Epithelial cell of alveolus of lung (primary cell): Measurements from ENCODE around the gene ARMC7. TPM values are rescaled to one million over a fixed set of nuclear protein-coding genes. Genes with fewer than 3 reads are reported as not detected.

Experiments used
- total RNA-seq: library from RNA; depleted of rRNA; stranded (reverse); fragments of >200 nt; gene quantifications from 2 replicates; pipeline ENCODE4 v1.2.1, GENCODE V29; 2015

The ARMC7 gene
- 2.5 and 13.3 TPM in 2 replicates for total RNA-seq

DNA sequence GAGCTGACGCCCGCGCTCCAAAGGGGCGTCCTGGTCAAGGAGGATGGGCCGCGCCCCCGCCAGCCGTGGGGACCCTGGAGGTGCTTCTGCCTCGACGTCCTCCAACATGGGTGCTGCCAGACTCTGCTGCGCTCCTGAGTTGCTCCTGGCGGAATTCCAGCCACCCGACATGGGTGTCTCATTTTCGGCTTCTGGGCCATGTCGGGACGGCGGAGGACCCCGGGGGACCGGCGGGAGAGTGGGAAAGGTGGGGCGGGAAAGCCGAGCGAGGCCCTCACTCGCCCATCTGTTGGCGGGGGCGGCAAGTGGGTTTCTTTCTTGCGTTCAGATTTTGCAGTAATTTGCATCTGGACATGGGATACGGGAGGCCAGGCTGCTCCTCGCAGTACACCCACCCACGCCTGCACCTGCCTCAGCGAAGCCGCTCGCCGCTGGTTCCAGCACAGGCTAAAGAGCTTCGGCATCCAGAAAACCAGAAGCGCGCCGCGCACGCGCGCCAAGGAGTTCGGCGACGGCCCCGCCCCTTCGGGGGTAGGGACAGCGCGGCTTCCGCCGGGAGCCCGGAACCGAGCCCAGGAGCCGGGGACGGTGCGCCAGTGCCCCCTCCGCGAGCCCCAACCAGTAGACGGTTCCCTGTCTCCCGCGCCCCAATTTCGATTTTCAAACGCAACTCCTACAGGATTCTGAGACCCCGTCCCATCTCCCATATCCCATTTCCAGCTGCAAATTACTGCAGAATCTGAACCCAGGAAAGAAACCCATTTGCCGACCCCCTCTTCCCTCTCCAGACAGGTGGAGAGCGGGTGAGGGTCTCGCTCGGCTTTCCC lies at the start of gene ARMC7:
Gene ARMC7 (plus strand): TSS at position 563 of the 827 bp plus-strand sequence. CDS start 320 bp downstream, outside the sequence.

DNA sequence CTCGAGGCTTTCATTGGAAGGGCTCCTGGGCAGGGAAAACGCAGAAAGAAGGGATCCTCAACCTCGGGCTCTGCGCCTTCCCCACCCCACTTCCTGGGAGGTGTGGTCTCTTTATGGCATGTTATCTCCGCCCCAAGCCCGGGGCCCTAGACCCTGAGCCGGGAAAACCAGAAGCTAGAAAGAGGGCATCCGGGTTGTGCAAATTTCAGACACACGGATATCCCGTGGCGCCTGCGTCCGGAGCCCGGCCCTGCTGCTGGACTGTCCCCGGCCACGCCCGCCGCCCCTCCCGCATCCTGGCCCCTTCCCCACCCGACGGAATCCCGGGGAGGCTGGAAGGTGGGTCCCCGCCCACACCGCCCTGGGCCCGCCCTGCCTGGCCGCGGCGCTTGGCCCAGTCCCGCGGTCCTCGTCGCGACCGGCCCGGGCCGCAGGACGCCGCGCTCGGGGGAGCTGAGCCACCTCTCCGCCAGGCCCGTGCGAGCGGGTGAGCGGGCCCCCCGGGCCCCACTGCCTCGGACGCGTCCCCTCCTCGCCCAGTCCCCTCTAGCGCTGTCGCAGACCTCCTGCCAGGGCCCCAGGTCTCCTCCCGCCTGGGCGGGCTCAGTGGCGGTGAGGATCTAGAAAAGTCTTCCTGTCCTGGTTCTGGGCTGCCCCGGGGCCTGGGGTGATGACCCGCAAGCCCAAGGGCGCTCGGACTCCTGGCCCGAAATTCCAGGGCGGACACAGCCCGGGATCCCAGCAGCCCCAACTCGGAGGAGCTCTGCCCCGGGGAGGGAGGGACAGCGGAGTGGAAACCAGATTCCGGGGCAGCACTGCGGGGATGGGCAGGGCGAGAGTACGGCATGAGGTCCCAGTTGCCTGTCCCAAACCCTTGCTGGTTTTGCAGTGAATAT lies 22.0 kb upstream of the ARMC7 start, which contains the start of gene SLC16A5:
Gene SLC16A5 (plus strand): TSS at position 397 of the 896 bp plus-strand sequence. CDS start 5,683 bp downstream, outside the sequence.

DNA sequence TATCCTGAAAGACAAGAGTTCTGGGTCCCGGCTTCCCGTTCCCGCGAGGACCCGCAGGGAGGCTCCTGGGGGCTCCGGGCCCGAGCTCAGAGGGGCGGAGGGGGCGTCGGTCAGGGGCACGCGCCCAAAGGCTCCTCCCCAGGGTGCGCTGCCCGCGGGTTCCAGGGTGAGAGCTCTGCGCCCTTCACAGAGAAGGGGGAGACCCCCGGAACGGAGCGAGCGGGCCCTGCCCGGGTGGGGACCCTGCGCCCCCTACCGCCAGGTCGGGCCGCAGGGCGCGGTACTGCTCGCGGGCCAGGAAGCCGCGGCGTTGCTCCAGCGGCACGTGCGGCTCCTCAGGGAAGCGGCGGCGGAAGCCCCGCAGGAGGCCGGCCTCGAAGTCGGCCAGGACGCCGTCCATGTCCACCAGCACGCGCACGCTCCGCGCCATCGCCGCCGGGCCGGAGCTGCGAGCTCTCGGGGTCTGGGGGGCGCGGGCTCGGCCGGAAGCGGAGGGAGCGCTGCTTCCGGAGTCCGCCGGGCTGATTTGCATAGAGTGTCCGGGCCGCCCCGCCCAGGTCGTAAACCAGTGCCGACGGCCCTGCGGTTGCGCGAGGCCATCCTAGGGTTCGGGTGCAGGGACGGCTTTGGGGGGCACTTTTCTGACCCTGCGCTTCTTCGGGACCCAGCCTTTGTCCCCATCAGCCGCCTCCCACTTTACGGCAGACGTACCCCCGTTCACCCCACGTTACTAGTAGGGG lies 21.7 kb downstream of the ARMC7 start, which contains the start of gene NT5C:
Gene NT5C (minus strand): TSS at position 465 of the 740 bp plus-strand sequence. CDS start 35 bp downstream, at position 430.

DNA sequence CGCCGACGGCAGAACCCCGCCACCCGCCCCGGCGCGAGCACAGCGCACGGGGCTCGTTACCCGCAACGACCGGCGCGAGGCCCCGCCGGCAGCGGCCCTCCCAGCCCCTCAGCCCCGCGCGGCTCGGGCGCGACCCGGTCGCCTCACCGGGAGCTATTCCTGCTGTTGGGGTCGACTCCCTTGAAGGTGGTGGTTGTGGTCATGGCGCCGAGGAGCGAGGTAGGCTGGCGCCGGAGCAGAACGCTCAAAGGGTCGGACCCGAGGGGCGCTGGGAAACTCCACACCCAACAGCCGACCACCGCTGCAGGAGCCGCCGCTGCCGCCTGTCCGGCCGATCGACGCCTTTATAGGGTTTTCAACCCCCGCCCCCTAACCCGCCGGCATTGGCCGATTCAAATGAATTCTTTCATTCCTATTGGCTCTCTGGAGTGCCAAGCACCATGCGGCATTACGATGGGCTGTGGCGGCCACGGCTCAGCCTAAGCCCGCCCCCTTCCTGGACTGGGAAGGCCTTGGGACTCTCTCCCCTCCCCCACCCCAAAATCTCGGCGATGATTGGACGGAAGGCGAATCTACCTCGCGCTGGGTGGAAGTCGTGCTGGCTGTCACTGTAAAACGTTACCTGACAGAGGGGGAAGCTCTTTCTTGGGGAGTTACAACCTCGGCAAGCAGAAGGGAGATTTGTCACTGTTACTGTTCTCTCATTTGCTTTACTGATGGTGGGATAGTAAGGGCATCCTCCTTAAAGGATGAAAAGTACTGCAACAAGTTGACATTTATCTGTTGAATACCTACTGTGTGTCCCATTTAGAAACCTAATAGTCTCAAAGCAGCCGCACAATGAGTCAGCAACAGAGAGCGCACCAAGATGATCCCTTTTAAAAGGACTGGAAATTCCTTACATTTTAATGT lies 44.7 kb downstream of the ARMC7 start, which contains the start of gene JPT1:
Gene JPT1 (minus strand): TSS at position 318 of the 912 bp plus-strand sequence. CDS start 115 bp downstream, at position 203.

Other genes with a start within 250 kb of the ARMC7 start
- 28.1 and 30.8 TPM in 2 replicates for gene FDXR, start 237.0 kb upstream of the ARMC7 start, total RNA-seq
- not detected in 2 replicates for gene FADS6, start 216.3 kb upstream of the ARMC7 start, total RNA-seq
- gene USH1G, start 186.7 kb upstream of the ARMC7 start, total RNA-seq, result not detected in 2 replicates
- not detected in 2 replicates for gene OTOP2, start 185.7 kb upstream of the ARMC7 start, total RNA-seq
- not detected in 2 replicates for gene OTOP3, start 174.1 kb upstream of the ARMC7 start, total RNA-seq
- gene HID1, start 137.2 kb upstream of the ARMC7 start, total RNA-seq, result 4.3 TPM in 1 of 2 replicates, not detected in the other
- gene CDR2L, start 122.3 kb upstream of the ARMC7 start, total RNA-seq, result 18.8 and 29.2 TPM in 2 replicates
- 55.7 and 64.6 TPM in 2 replicates for gene MRPL58, start 97.3 kb upstream of the ARMC7 start, total RNA-seq
- 169 and 302 TPM in 2 replicates for gene ATP5PD, start 63.0 kb upstream of the ARMC7 start, total RNA-seq
- gene KCTD2, start 62.7 kb upstream of the ARMC7 start, total RNA-seq, result 8.3 and 13.8 TPM in 2 replicates
- 12.7 and 19.1 TPM in 2 replicates for gene SLC16A5, start 22.0 kb upstream of the ARMC7 start, total RNA-seq
- 83.4 and 139 TPM in 2 replicates for gene NT5C, start 21.8 kb downstream of the ARMC7 start, total RNA-seq
- gene JPT1, start 44.5 kb downstream of the ARMC7 start, total RNA-seq, result 105 and 339 TPM in 2 replicates
- gene SUMO2, start 73.0 kb downstream of the ARMC7 start, total RNA-seq, result 108 and 122 TPM in 2 replicates
- gene NUP85, start 95.7 kb downstream of the ARMC7 start, total RNA-seq, result 26.8 and 38.6 TPM in 2 replicates
- gene GGA3, start 151.6 kb downstream of the ARMC7 start, total RNA-seq, result 13.3 and 15.5 TPM in 2 replicates
- 43.4 and 53.0 TPM in 2 replicates for gene MRPS7, start 151.9 kb downstream of the ARMC7 start, total RNA-seq
- gene MIF4GD, start 161.3 kb downstream of the ARMC7 start, total RNA-seq, result 5.8 and 8.0 TPM in 2 replicates
- gene SLC25A19, start 179.5 kb downstream of the ARMC7 start, total RNA-seq, result 3.0 and 10.2 TPM in 2 replicates